ENCODE results near the gene TGM6. TPM values are rescaled to one million over a fixed set of nuclear protein-coding genes. Genes with fewer than 3 reads are reported as not detected.

TGM6 gene
- polyA plus RNA-seq, 3 donors = not detected

GRCh38 chr20:2336471-2336870, 44.2 kb upstream of the TGM6 start:
- H3K27ac Mint-ChIP-seq = peak overlapping the region in 1 of 7 donors; percentile 16
- H3K9me3 Mint-ChIP-seq = peaks cover 0 to 2% (median 0%) of the 10 kb centered on the region in 7 donors
- H2AFZ ChIP-seq (ENCODE audit: insufficient read depth, low read depth, low read length, poor library complexity, severe bottlenecking) = no peak overlapping the region
- DNase-seq = no peak
- H3K27ac ChIP-seq (ENCODE audit: low read depth in 1 of 2, low read length in 2 of 2) = no peak overlapping the region
- TF ChIP-seq, protein P1, sequence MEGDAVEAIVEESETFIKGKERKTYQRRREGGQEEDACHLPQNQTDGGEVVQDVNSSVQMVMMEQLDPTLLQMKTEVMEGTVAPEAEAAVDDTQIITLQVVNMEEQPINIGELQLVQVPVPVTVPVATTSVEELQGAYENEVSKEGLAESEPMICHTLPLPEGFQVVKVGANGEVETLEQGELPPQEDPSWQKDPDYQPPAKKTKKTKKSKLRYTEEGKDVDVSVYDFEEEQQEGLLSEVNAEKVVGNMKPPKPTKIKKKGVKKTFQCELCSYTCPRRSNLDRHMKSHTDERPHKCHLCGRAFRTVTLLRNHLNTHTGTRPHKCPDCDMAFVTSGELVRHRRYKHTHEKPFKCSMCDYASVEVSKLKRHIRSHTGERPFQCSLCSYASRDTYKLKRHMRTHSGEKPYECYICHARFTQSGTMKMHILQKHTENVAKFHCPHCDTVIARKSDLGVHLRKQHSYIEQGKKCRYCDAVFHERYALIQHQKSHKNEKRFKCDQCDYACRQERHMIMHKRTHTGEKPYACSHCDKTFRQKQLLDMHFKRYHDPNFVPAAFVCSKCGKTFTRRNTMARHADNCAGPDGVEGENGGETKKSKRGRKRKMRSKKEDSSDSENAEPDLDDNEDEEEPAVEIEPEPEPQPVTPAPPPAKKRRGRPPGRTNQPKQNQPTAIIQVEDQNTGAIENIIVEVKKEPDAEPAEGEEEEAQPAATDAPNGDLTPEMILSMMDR (IDR thresholded peaks at IDR 0.05) = no peak
- H3K9me3 ChIP-seq (replicated peaks in 1 of 2; ENCODE audit: control insufficient read depth in 1 of 2, insufficient read depth in 1 of 2, low read length in 2 of 2) = no peaks in the 10 kb centered on the region
- intact Hi-C loops (cut with micrococcal nuclease) = no loop called here
- H3K4me1 Mint-ChIP-seq = peaks cover 10% of the 10 kb centered on the region
- H3K9ac ChIP-seq (ENCODE audit: insufficient read depth, low read length, poor library complexity, severe bottlenecking) = no peak overlapping the region
- peaks cover 8 to 10% of the 10 kb centered on the region in 2 donors for H3K4me1 ChIP-seq (ENCODE audit: control insufficient read depth in 1 of 2, insufficient read depth in 2 of 2, low read length in 2 of 2)
- H3K36me3 ChIP-seq (replicated peaks in 1 of 2; ENCODE audit: control insufficient read depth in 1 of 2, insufficient read depth in 2 of 2, low read length in 2 of 2) = no peaks in the 10 kb centered on the region
- H3K27me3 ChIP-seq (ENCODE audit: control insufficient read depth in 2 of 2, insufficient read depth in 2 of 2, low read length in 2 of 2) = no peaks in the 10 kb centered on the region
- H3K27me3 Mint-ChIP-seq (ENCODE audit: low read depth in 3 of 3) = peaks cover 11 to 27% (median 22%) of the 10 kb centered on the region in 3 donors
- H3K4me3 ChIP-seq (replicated peaks in 1 of 3; ENCODE audit: low read depth in 2 of 3, low read length in 3 of 3) = no peak overlapping the region
- H4K20me1 ChIP-seq (ENCODE audit: insufficient read depth, low read length) = no peaks in the 10 kb centered on the region
- H3K79me2 ChIP-seq (ENCODE audit: insufficient read depth, low read length) = no peaks in the 10 kb centered on the region
- H3K4me2 ChIP-seq (replicated peaks; ENCODE audit: extremely low read depth, low read length, poor library complexity, severe bottlenecking) = no peak overlapping the region
- no peak overlapping the region for H3K4me3 Mint-ChIP-seq
- WGBS (ENCODE audit: insufficient coverage) = 96% methylated on average over 3 of the region's 4 CpGs
- no peaks in the 10 kb centered on the region for H3K36me3 Mint-ChIP-seq

DNA sequence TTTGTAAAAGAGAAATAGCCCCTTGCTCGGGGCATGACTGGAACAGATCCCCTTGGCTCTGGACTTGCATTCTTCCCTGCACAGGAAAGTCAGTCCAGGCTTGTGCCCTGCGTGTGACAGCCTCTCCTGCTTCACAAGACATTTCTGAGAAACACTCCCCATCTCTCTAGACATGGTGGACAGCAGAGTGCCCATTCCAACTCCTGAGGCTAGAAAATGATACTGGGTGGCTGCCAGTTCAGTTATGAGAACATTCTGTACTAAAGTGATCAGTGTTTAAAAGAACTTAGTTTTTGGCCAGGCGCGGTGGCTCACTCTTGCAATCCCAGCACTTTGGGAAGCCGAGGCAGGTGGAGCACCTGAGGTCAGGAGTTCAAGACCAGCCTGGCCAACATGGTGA, 43.6 kb upstream of the TGM6 start:
- Histone ChIP-seq H3K4me1 (ENCODE audit: control insufficient read depth in 1 of 2, insufficient read depth in 2 of 2, low read length in 2 of 2) (peaks cover 8 to 10% of the 10 kb centered on the region in 2 donors), H3K4me3 (replicated peaks in 1 of 3; ENCODE audit: low read depth in 2 of 3, low read length in 3 of 3) (no peak overlapping the region), H3K9me3 (replicated peaks in 1 of 2; ENCODE audit: control insufficient read depth in 1 of 2, insufficient read depth in 1 of 2, low read length in 2 of 2) (no peaks in the 10 kb centered on the region), H3K4me2 (replicated peaks; ENCODE audit: extremely low read depth, low read length, poor library complexity, severe bottlenecking) (no peak overlapping the region), H3K27ac (ENCODE audit: low read depth in 1 of 2, low read length in 2 of 2) (no peak overlapping the region), H4K20me1 (ENCODE audit: insufficient read depth, low read length) (no peaks in the 10 kb centered on the region), H3K79me2 (ENCODE audit: insufficient read depth, low read length) (no peaks in the 10 kb centered on the region), H3K27me3 (ENCODE audit: control insufficient read depth in 2 of 2, insufficient read depth in 2 of 2, low read length in 2 of 2) (no peaks in the 10 kb centered on the region), H3K36me3 (replicated peaks in 1 of 2; ENCODE audit: control insufficient read depth in 1 of 2, insufficient read depth in 2 of 2, low read length in 2 of 2) (no peaks in the 10 kb centered on the region), H2AFZ (ENCODE audit: insufficient read depth, low read depth, low read length, poor library complexity, severe bottlenecking) (no peak overlapping the region), H3K9ac (ENCODE audit: insufficient read depth, low read length, poor library complexity, severe bottlenecking) (no peak overlapping the region)
- H3K4me1 Mint-ChIP-seq = peaks cover 10% of the 10 kb centered on the region
- peaks cover 0 to 2% (median 0%) of the 10 kb centered on the region in 7 donors for H3K9me3 Mint-ChIP-seq
- H3K4me3 Mint-ChIP-seq = no peak overlapping the region
- no peak for DNase-seq
- H3K36me3 Mint-ChIP-seq = no peaks in the 10 kb centered on the region
- peaks cover 11 to 23% (median 18%) of the 10 kb centered on the region in 3 donors for H3K27me3 Mint-ChIP-seq (ENCODE audit: low read depth in 3 of 3)
- TF ChIP-seq, protein P1 (IDR thresholded peaks at IDR 0.05) = no peak
- peak overlapping the region in 1 of 7 donors; percentile 80 for H3K27ac Mint-ChIP-seq
- intact Hi-C loops (cut with micrococcal nuclease) = no loop called here
- WGBS (ENCODE audit: insufficient coverage) = 100% methylated on average over 3 of the region's 5 CpGs
